Spleen (tissue), 7 donors: ENCODE results near the gene HIGD2A.

Experiments
- POLR2A ChIP-seq, 3 donors: fragments of 450-650 bp; IDR thresholded peaks; one replicate each; pipeline ENCODE4 v1.5.1; 2017; ENCODE audit warnings: antibody characterized with exemption in 3 of 3, mild to moderate bottlenecking in 1 of 3
- POLR2AphosphoS5 ChIP-seq, 3 donors: sonication (generic); formaldehyde crosslinking; IDR thresholded peaks; one replicate each; pipeline ENCODE4 v1.5.1; 2017; ENCODE audit warnings: antibody characterized with exemption in 3 of 3
- TF ChIP-seq, protein P1 (sequence below), 11 experiments: fragments of 200-600 bp in 7 of 11; fragments of 450-650 bp in 4 of 11; sonication (generic) in 4 of 11; IDR thresholded peaks in 8 of 11; conservative IDR thresholded peaks in 3 of 11; 1 replicate in 7 of 11; 2 replicates in 4 of 11; pipeline versions ENCODE4 v1.4.0 to v1.8.0; 2016 to 2021; ENCODE audit warnings: antibody characterized with exemption in 11 of 11, inconsistent platforms in 4 of 11, mild to moderate bottlenecking in 1 of 11
- donor health status: DM: no; HTN: no; CAD: no; lungs with moderate emphysema.
- donor health status: DM: no; HTN: no; CAD: no.
- donor health status: DM: no; HTN: no; CAD: no.

DNA sequence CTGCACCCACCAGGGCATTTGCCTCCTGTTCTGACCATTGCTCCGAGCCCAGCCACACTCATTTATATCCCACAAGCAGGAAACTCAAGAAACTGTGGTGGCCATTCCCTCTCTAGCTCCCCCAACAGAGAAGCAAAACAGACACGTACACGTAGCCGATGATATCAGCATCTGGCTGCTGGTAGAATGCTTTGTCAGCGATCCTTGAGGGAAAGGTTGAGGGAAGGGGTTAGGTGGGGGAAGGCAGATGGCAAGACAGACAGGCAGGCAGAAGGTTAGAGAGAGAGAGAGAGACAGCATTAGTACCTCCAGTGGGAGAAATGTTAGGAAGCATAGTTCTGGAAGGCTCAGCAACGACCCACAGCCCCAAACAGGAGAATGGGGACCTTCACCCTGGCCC lies 7.8 kb downstream of the HIGD2A start:
- TF ChIP-seq, protein P1, sequence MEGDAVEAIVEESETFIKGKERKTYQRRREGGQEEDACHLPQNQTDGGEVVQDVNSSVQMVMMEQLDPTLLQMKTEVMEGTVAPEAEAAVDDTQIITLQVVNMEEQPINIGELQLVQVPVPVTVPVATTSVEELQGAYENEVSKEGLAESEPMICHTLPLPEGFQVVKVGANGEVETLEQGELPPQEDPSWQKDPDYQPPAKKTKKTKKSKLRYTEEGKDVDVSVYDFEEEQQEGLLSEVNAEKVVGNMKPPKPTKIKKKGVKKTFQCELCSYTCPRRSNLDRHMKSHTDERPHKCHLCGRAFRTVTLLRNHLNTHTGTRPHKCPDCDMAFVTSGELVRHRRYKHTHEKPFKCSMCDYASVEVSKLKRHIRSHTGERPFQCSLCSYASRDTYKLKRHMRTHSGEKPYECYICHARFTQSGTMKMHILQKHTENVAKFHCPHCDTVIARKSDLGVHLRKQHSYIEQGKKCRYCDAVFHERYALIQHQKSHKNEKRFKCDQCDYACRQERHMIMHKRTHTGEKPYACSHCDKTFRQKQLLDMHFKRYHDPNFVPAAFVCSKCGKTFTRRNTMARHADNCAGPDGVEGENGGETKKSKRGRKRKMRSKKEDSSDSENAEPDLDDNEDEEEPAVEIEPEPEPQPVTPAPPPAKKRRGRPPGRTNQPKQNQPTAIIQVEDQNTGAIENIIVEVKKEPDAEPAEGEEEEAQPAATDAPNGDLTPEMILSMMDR (IDR thresholded peaks at IDR 0.05 in 8 of 11, conservative IDR thresholded peaks at IDR 0.05 in 3 of 11): no peak
- TF ChIP-seq POLR2A (IDR thresholded peaks at IDR 0.05) (no peak), POLR2AphosphoS5 (IDR thresholded peaks at IDR 0.05) (no peak)
